ENCODE measurements around the gene GMFB. TPM values are rescaled to one million over a fixed set of nuclear protein-coding genes. Genes with fewer than 3 reads are reported as not detected.

Gene GMFB
- total RNA-seq, 2 donors from 2014 or later = 22.8 to 34.8 TPM

GRCh38 chr14:54503486-54503885, 14.7 kb upstream of the GMFB start:
- Mint-ChIP-seq H3K27me3 (peaks cover 5% of the 10 kb centered on the region), H3K4me3 (no peak overlapping the region)

GRCh38 chr14:54502602-54503001, 13.8 kb upstream of the GMFB start:
- H3K27me3 Mint-ChIP-seq = peaks cover 5% of the 10 kb centered on the region
- no peaks in the 10 kb centered on the region for H3K4me1 Mint-ChIP-seq
- no peaks in the 10 kb centered on the region for H3K9me3 Mint-ChIP-seq
- H3K36me3 Mint-ChIP-seq (ENCODE audit: low read depth) = no peaks in the 10 kb centered on the region
- H3K27ac Mint-ChIP-seq = no peak overlapping the region
- H3K4me3 Mint-ChIP-seq = no peak overlapping the region
- peak; percentile 45 for ATAC-seq (replicated peaks)

More at GRCh38 chr14:54503486-54503885, 14.7 kb upstream of the GMFB start:
- ATAC-seq (replicated peaks) = no peak
- Mint-ChIP-seq H3K27ac (no peak overlapping the region), H3K36me3 (ENCODE audit: low read depth) (no peaks in the 10 kb centered on the region), H3K9me3 (no peaks in the 10 kb centered on the region), H3K4me1 (no peaks in the 10 kb centered on the region)

DNA sequence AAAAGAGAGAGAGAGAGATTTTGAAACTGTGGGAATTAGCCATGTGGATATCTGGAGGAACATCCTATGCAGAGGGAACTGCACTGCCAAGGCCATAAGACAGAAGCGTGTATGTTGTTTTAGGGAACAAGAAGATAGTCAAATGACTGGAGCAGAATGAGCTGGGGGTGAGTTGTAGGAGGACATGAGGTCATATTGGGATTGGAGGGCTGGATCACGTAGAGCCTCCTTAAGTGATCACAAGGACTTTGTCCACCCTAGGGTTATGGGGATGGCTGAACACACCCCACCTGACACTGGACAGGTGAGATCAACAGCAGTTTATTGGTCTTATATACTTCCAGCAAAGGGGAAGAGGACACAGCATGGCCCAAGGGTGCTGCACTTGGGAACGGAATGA, 12.7 kb upstream of the GMFB start:
- H3K27ac Mint-ChIP-seq = no peak overlapping the region
- H3K27me3 Mint-ChIP-seq = peaks cover 5% of the 10 kb centered on the region
- H3K9me3 Mint-ChIP-seq = no peaks in the 10 kb centered on the region
- H3K4me1 Mint-ChIP-seq = no peaks in the 10 kb centered on the region
- ATAC-seq (replicated peaks) = no peak
- H3K36me3 Mint-ChIP-seq (ENCODE audit: low read depth) = no peaks in the 10 kb centered on the region
- H3K4me3 Mint-ChIP-seq = no peak overlapping the region

DNA sequence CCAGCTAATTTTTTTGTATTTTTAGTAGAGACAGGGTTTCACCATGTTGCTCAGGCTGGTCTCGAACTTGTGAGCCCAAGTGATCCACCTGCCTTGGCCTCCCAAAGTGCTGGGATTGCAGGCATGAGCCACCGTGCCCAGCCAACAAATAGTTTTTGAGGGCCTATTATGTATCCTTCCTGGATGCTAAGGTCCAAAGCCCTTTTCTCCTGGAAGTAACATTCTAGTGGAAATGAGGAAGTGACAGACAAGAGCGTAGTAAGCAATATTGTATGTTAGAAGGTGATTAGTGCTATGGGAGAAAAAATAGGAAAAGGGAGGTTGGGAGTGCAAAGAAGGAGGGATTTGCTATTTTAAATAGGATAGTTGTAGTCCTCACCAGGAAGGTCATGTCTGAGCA, 12.0 kb upstream of the GMFB start:
- H3K9me3 Mint-ChIP-seq = no peaks in the 10 kb centered on the region
- H3K27ac Mint-ChIP-seq = no peak overlapping the region
- no peak for ATAC-seq (replicated peaks)

DNA sequence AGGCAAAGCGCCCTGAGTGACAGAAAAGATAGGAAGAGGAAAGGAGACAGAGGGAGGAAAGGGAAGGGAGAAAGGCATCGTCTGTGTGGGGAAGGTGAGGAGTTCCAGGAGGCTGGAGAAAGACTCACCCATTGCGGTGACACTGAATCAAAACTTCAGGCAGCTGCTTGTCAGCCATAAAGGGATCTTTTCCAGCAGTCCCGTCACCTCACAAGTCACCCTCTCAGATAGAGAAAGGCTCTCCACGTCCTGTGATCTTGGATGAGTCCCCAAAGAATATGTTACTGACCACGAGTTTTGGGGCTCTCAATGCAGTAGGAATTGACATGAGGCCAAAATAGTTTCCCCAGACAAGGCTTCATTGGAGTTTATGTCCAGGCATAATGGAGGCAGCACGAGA, 9.8 kb upstream of the GMFB start:
- H3K36me3 Mint-ChIP-seq (ENCODE audit: low read depth) = no peaks in the 10 kb centered on the region
- H3K9me3 Mint-ChIP-seq = no peaks in the 10 kb centered on the region
- peaks cover 5% of the 10 kb centered on the region for H3K27me3 Mint-ChIP-seq
- no peak overlapping the region for H3K27ac Mint-ChIP-seq
- no peak overlapping the region for H3K4me3 Mint-ChIP-seq
- ATAC-seq (replicated peaks) = no peak
- H3K4me1 Mint-ChIP-seq = no peaks in the 10 kb centered on the region

More for the DNA sequence above, 12.0 kb upstream of the GMFB start:
- Mint-ChIP-seq H3K4me1 (no peaks in the 10 kb centered on the region), H3K36me3 (ENCODE audit: low read depth) (no peaks in the 10 kb centered on the region), H3K4me3 (no peak overlapping the region), H3K27me3 (peaks cover 5% of the 10 kb centered on the region)

- no peak for ATAC-seq (replicated peaks)
- no peaks in the 10 kb centered on the region for H3K4me1 Mint-ChIP-seq
- no peaks in the 10 kb centered on the region for H3K9me3 Mint-ChIP-seq
- H3K4me3 Mint-ChIP-seq = no peak overlapping the region
- H3K27me3 Mint-ChIP-seq = peaks cover 5% of the 10 kb centered on the region
- no peaks in the 10 kb centered on the region for H3K36me3 Mint-ChIP-seq (ENCODE audit: low read depth)
- no peak overlapping the region for H3K27ac Mint-ChIP-seq
Observed at GRCh38 chr14:54498095-54498531, 9.3 kb upstream of the GMFB start.

DNA sequence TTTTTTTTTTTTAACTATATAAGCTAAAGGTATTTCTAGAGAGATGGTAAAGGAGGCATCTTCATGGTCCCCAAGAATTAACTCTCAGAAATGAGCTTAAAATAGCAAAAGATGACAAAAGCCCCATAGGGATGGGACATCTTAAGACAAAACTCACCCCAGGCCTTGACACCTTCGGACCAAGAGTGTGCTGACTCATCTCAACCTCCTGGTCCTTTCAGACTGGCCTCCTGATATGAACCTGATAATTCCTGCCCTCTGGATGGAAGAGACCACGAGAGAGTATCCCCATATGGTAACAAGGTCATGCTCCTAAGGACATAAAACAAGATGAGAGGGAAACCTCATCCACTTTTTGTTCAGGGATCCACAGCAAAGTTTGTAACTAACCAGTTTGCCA, 8.4 kb upstream of the GMFB start:
- H3K27ac Mint-ChIP-seq = no peak overlapping the region
- no peaks in the 10 kb centered on the region for H3K4me1 Mint-ChIP-seq
- no peak for ATAC-seq (replicated peaks)
- peaks cover 5% of the 10 kb centered on the region for H3K27me3 Mint-ChIP-seq
- no peaks in the 10 kb centered on the region for H3K9me3 Mint-ChIP-seq
- H3K36me3 Mint-ChIP-seq (ENCODE audit: low read depth) = no peaks in the 10 kb centered on the region
- H3K4me3 Mint-ChIP-seq = no peak overlapping the region

- ATAC-seq (replicated peaks) = no peak
- no peak overlapping the region for H3K27ac Mint-ChIP-seq
- peaks cover 10% of the 10 kb centered on the region for H3K36me3 Mint-ChIP-seq (ENCODE audit: low read depth)
- no peak overlapping the region for H3K4me3 Mint-ChIP-seq
- peaks cover 8% of the 10 kb centered on the region for H3K4me1 Mint-ChIP-seq
- no peaks in the 10 kb centered on the region for H3K9me3 Mint-ChIP-seq
- no peaks in the 10 kb centered on the region for H3K27me3 Mint-ChIP-seq
Observed at GRCh38 chr14:54493293-54493692, 4.5 kb upstream of the GMFB start.

GRCh38 chr14:54490445-54491175, 1.8 kb upstream of the GMFB start:
- H3K9me3 Mint-ChIP-seq = no peaks in the 10 kb centered on the region
- ATAC-seq (replicated peaks) = no peak
- H3K4me3 Mint-ChIP-seq = peak overlapping the region; percentile 89
- H3K27me3 Mint-ChIP-seq = no peaks in the 10 kb centered on the region
- peaks cover 10% of the 10 kb centered on the region for H3K36me3 Mint-ChIP-seq (ENCODE audit: low read depth)
- peak overlapping the region; percentile 93 for H3K27ac Mint-ChIP-seq
- peaks cover 25% of the 10 kb centered on the region for H3K4me1 Mint-ChIP-seq

- Mint-ChIP-seq H3K27ac (peak overlapping the region; percentile 93), H3K4me3 (peak overlapping the region; percentile 89), H3K27me3 (no peaks in the 10 kb centered on the region), H3K4me1 (peaks cover 31% of the 10 kb centered on the region), H3K36me3 (ENCODE audit: low read depth) (peaks cover 10% of the 10 kb centered on the region), H3K9me3 (no peaks in the 10 kb centered on the region)
- ATAC-seq (replicated peaks) = no peak
Observed at GRCh38 chr14:54489731-54490444, 1.1 kb upstream of the GMFB start.

GRCh38 chr14:54489318-54489683, 521 bp upstream of the GMFB start:
- ATAC-seq (replicated peaks) = peak; percentile 31
- H3K4me1 Mint-ChIP-seq = peaks cover 37% of the 10 kb centered on the region
- H3K27ac Mint-ChIP-seq = peak overlapping the region; percentile 93
- no peaks in the 10 kb centered on the region for H3K9me3 Mint-ChIP-seq
- no peaks in the 10 kb centered on the region for H3K27me3 Mint-ChIP-seq
- peaks cover 15% of the 10 kb centered on the region for H3K36me3 Mint-ChIP-seq (ENCODE audit: low read depth)
- peak overlapping the region; percentile 89 for H3K4me3 Mint-ChIP-seq

GRCh38 chr14:54488318-54488645, 498 bp downstream of the GMFB start:
- Mint-ChIP-seq H3K27me3 (no peaks in the 10 kb centered on the region), H3K4me3 (peak overlapping the region; percentile 89), H3K4me1 (peaks cover 44% of the 10 kb centered on the region), H3K36me3 (ENCODE audit: low read depth) (peaks cover 26% of the 10 kb centered on the region), H3K9me3 (no peaks in the 10 kb centered on the region), H3K27ac (peak overlapping the region; percentile 93)
- ATAC-seq (replicated peaks) = no peak

GRCh38 chr14:54487771-54488170, 1.0 kb downstream of the GMFB start:
- Mint-ChIP-seq H3K27me3 (no peaks in the 10 kb centered on the region), H3K27ac (peak overlapping the region; percentile 93), H3K4me1 (peaks cover 49% of the 10 kb centered on the region), H3K9me3 (no peaks in the 10 kb centered on the region), H3K4me3 (peak overlapping the region; percentile 89), H3K36me3 (ENCODE audit: low read depth) (peaks cover 31% of the 10 kb centered on the region)
- no peak for ATAC-seq (replicated peaks)

DNA sequence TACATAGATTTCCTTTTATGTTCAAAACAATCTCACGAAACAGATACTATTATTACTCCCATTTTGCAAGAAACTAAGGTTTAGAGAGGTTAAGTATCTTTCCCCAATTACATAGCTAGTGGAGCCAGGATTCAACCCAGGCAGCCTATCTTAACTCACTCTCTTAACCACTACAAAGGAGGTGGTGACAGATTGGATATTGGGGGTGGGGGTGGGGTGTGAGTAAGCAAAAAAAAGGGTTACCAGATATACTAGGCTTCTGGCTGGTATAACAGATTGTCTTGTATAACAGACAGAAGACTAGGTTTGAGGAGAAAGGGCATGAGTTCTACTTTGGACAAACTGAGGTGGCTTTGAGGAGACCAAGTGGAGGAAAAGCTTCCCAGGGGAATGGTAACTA, 2.1 kb downstream of the GMFB start:
- Mint-ChIP-seq H3K4me3 (peak overlapping the region; percentile 89), H3K27ac (peak overlapping the region; percentile 63), H3K4me1 (peaks cover 50% of the 10 kb centered on the region), H3K36me3 (ENCODE audit: low read depth) (peaks cover 42% of the 10 kb centered on the region), H3K9me3 (no peaks in the 10 kb centered on the region), H3K27me3 (no peaks in the 10 kb centered on the region)
- ATAC-seq (replicated peaks) = no peak

DNA sequence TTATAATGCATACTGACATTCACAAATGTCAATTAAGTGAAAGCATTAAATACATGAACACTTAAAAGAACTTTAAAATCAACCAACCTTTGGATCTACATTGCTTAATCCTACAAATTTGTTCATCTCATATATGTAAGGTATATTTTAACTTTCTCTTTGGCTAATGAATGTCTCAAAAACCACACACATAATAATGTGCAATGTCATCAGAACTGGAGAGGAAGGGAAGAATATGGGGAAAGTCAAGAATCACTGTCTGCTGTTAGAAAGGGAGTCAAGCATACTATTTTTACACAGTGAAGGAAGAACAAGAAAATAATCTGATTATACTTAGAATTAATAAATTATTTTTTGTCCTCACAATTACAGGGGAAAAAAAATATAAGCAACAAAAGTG, 4.9 kb downstream of the GMFB start:
- Mint-ChIP-seq H3K4me1 (peaks cover 42% of the 10 kb centered on the region), H3K27me3 (no peaks in the 10 kb centered on the region), H3K9me3 (no peaks in the 10 kb centered on the region), H3K36me3 (ENCODE audit: low read depth) (peaks cover 61% of the 10 kb centered on the region), H3K4me3 (peak overlapping the region; percentile 89), H3K27ac (peak overlapping the region; percentile 63)
- no peak for ATAC-seq (replicated peaks)

Measured in activated T-helper 17 cell treated with anti-CD3 and anti-CD28 coated beads, Interleukin-2, amount 50 U/mL, for 72 hours (primary cell).